Measurements from ENCODE around the gene CERCAM.

Gene CERCAM

DNA sequence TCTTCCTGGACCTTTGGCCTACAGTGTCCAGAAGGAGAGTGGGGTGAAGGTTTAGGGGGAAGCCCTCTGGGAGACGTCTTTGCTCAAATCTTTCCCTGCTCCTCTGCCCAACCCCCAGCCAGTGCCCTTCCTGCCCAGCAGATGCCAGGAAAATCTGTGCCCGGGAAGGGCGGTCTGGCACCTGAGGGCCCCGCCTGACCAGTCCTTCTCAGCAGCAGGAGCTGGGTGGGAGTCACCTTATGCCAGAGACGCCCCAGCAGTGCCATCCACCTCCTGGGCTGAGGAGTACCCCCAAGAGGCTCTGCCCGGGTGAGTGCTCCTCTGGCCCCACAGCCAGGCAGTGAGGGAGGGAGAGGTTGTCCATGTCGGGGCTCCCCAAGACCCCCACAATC lies 14.9 kb upstream of the CERCAM start:
- H3K4me3 ChIP-seq (replicated peaks; ENCODE audit: insufficient read depth, low read length): no peak overlapping the region
- DNase-seq (ENCODE audit: low read depth in 1 of 2, low spot score in 1 of 2): no peak
- peaks cover 3% of the 10 kb centered on the region for H3K27me3 ChIP-seq (ENCODE audit: insufficient read depth, poor library complexity, severe bottlenecking)
- no peak overlapping the region for H3K27ac ChIP-seq (replicated peaks)
- TF ChIP-seq, protein P1, sequence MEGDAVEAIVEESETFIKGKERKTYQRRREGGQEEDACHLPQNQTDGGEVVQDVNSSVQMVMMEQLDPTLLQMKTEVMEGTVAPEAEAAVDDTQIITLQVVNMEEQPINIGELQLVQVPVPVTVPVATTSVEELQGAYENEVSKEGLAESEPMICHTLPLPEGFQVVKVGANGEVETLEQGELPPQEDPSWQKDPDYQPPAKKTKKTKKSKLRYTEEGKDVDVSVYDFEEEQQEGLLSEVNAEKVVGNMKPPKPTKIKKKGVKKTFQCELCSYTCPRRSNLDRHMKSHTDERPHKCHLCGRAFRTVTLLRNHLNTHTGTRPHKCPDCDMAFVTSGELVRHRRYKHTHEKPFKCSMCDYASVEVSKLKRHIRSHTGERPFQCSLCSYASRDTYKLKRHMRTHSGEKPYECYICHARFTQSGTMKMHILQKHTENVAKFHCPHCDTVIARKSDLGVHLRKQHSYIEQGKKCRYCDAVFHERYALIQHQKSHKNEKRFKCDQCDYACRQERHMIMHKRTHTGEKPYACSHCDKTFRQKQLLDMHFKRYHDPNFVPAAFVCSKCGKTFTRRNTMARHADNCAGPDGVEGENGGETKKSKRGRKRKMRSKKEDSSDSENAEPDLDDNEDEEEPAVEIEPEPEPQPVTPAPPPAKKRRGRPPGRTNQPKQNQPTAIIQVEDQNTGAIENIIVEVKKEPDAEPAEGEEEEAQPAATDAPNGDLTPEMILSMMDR (IDR thresholded peaks at IDR 0.05; ENCODE audit: insufficient read depth, low read length): no peak
- TF ChIP-seq SPI1 (IDR thresholded peaks at IDR 0.05; ENCODE audit: borderline replicate concordance, low read depth) (no peak), GABPA (IDR thresholded peaks at IDR 0.05; ENCODE audit: low read depth) (no peak), POLR2AphosphoS5 (IDR thresholded peaks at IDR 0.05; ENCODE audit: low read depth) (no peak)
- TF ChIP-seq, protein P2, sequence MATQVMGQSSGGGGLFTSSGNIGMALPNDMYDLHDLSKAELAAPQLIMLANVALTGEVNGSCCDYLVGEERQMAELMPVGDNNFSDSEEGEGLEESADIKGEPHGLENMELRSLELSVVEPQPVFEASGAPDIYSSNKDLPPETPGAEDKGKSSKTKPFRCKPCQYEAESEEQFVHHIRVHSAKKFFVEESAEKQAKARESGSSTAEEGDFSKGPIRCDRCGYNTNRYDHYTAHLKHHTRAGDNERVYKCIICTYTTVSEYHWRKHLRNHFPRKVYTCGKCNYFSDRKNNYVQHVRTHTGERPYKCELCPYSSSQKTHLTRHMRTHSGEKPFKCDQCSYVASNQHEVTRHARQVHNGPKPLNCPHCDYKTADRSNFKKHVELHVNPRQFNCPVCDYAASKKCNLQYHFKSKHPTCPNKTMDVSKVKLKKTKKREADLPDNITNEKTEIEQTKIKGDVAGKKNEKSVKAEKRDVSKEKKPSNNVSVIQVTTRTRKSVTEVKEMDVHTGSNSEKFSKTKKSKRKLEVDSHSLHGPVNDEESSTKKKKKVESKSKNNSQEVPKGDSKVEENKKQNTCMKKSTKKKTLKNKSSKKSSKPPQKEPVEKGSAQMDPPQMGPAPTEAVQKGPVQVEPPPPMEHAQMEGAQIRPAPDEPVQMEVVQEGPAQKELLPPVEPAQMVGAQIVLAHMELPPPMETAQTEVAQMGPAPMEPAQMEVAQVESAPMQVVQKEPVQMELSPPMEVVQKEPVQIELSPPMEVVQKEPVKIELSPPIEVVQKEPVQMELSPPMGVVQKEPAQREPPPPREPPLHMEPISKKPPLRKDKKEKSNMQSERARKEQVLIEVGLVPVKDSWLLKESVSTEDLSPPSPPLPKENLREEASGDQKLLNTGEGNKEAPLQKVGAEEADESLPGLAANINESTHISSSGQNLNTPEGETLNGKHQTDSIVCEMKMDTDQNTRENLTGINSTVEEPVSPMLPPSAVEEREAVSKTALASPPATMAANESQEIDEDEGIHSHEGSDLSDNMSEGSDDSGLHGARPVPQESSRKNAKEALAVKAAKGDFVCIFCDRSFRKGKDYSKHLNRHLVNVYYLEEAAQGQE (IDR thresholded peaks at IDR 0.05; ENCODE audit: insufficient replicate concordance, low read depth): no peak

DNA sequence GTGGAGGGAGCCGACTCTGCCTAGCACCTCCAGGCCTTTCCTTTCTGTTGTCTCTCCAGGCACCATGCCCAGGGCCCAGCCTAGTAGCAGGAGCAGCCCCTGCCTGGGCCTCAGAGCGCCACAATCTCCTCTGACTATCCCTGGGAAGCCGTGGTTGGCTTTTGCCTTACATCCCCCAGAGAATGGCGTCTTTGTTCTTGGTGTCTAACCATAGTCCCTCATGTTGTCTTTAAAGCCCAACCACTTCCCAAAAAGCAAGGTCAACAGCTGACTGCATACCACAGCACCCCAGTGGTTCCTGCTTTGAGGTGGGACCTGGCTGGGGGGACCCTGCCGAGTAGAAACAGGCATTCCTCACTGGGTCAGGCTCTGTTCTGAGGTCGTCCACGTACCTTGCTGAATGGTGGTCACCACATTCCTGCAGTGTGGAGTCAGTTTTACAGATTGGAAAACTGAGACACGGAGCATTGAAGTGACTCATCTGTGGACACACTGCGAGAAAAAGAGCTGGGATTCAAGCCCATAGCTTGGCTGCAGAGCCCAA lies 13.7 kb upstream of the CERCAM start:
- no peak for TF ChIP-seq POLR2AphosphoS5 (IDR thresholded peaks at IDR 0.05; ENCODE audit: low read depth)
- no peak for TF ChIP-seq GABPA (IDR thresholded peaks at IDR 0.05; ENCODE audit: low read depth)
- peak; percentile 43; the same call in 1 of the 2 replicates for TF ChIP-seq SPI1 (IDR thresholded peaks at IDR 0.05; ENCODE audit: borderline replicate concordance, low read depth)
- peaks cover 3% of the 10 kb centered on the region for H3K27me3 ChIP-seq (ENCODE audit: insufficient read depth, poor library complexity, severe bottlenecking)

GRCh38 chr9:128408963-128409431 lies 11.7 kb upstream of the CERCAM start:
- H3K27ac ChIP-seq (replicated peaks): no peak overlapping the region
- peaks cover 5% of the 10 kb centered on the region for H3K27me3 ChIP-seq (ENCODE audit: insufficient read depth, poor library complexity, severe bottlenecking)
- no peak overlapping the region for H3K4me3 ChIP-seq (replicated peaks; ENCODE audit: insufficient read depth, low read length)
- no peak for DNase-seq (ENCODE audit: low read depth in 1 of 2, low spot score in 1 of 2)
- TF ChIP-seq SPI1 (IDR thresholded peaks at IDR 0.05; ENCODE audit: borderline replicate concordance, low read depth) (no peak), GABPA (IDR thresholded peaks at IDR 0.05; ENCODE audit: low read depth) (no peak), POLR2AphosphoS5 (IDR thresholded peaks at IDR 0.05; ENCODE audit: low read depth) (no peak)
- TF ChIP-seq, protein P2 (IDR thresholded peaks at IDR 0.05; ENCODE audit: insufficient replicate concordance, low read depth): no peak
- TF ChIP-seq, protein P1 (IDR thresholded peaks at IDR 0.05; ENCODE audit: insufficient read depth, low read length): no peak

More for the DNA sequence above, 13.7 kb upstream of the CERCAM start:
- H3K4me3 ChIP-seq (replicated peaks; ENCODE audit: insufficient read depth, low read length): no peak overlapping the region
- no peak overlapping the region for H3K27ac ChIP-seq (replicated peaks)
- no peak for DNase-seq (ENCODE audit: low read depth in 1 of 2, low spot score in 1 of 2)

DNA sequence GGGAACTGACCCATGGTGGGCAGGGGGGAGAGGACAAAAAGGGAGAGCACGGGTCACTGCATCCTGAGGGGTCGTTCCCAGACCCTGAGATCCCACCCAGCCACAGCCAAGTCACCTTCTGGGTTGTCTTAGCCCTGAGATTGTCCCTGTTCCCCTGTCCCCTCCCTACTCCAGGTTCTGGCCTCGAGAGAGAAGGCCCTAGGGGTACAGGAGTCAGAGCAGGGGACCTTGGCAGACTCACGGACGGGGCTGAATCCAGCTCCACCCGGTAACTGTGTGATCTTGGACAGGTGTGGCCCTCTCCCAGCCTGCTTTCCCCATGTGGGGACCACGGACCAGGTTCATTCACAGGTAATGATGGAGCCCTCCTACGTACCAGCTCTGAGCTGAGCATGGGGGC lies 11.2 kb upstream of the CERCAM start:
- H3K4me3 ChIP-seq (replicated peaks; ENCODE audit: insufficient read depth, low read length): no peak overlapping the region
- no peak overlapping the region for H3K27ac ChIP-seq (replicated peaks)
- peaks cover 6% of the 10 kb centered on the region for H3K27me3 ChIP-seq (ENCODE audit: insufficient read depth, poor library complexity, severe bottlenecking)
- TF ChIP-seq SPI1 (IDR thresholded peaks at IDR 0.05; ENCODE audit: borderline replicate concordance, low read depth) (no peak), POLR2AphosphoS5 (IDR thresholded peaks at IDR 0.05; ENCODE audit: low read depth) (no peak), GABPA (IDR thresholded peaks at IDR 0.05; ENCODE audit: low read depth) (no peak)
- TF ChIP-seq, protein P1 (IDR thresholded peaks at IDR 0.05; ENCODE audit: insufficient read depth, low read length): no peak
- TF ChIP-seq, protein P2 (IDR thresholded peaks at IDR 0.05; ENCODE audit: insufficient replicate concordance, low read depth): no peak
- no peak for DNase-seq (ENCODE audit: low read depth in 1 of 2, low spot score in 1 of 2)

Data from HL-60 (cell line).